WTC11 (cell line): Measurements from ENCODE around the gene ACVR2A. TPM values are rescaled to one million over a fixed set of nuclear protein-coding genes. Genes with fewer than 3 reads are reported as not detected.

ENCODE experiments used
- ATAC-seq: fragments of 200-7000 bp; cut with Tn5 transposase; 2 replicates; pipeline ENCODE4 v1.10.0; 2021; ENCODE audit warnings: mild to moderate bottlenecking, moderate library complexity
- CTCF ChIA-PET: fragments of 300-600 bp; sonication (Branson Sonifier 250); formaldehyde crosslinking; loops from one replicate; lab custom pipeline; 2021; ENCODE audit warnings: antibody characterized with exemption; lab: Charles Lee
- POLR2A ChIA-PET: fragments of 350-600 bp; sonication (Branson Sonifier 250); formaldehyde crosslinking; loops from one replicate; lab custom pipeline; 2021; ENCODE audit warnings: antibody characterized with exemption; lab: Charles Lee
- DNase-seq: peaks from one replicate; pipeline ENCODE4 v3.0.0; 2021; ENCODE audit warnings: low spot score
- H3K27ac Mint-ChIP-seq: 2 replicates; pipeline ENCODE4 v1.8.0; 2021; ENCODE audit warnings: mixed read lengths
- H3K27me3 Mint-ChIP-seq: 2 replicates; pipeline ENCODE4 v1.8.0; 2021; ENCODE audit warnings: low read depth, mild to moderate bottlenecking, moderate library complexity, mixed read lengths
- H3K36me3 Mint-ChIP-seq: 2 replicates; pipeline ENCODE4 v1.8.0; 2021; ENCODE audit warnings: mixed read lengths
- H3K4me1 Mint-ChIP-seq: 2 replicates; pipeline ENCODE4 v1.8.0; 2022; ENCODE audit warnings: mixed read lengths
- H3K4me3 Mint-ChIP-seq: 2 replicates; pipeline ENCODE4 v1.8.0; 2021; ENCODE audit warnings: mild to moderate bottlenecking, moderate library complexity, mixed read lengths
- H3K9me3 Mint-ChIP-seq: 2 replicates; pipeline ENCODE4 v1.8.0; 2021; ENCODE audit warnings: mixed read lengths
- AR ChIP-seq: fragments of 250-450 bp; sonication (Bioruptor Pico); IDR thresholded peaks from 2 replicates; pipeline ENCODE4 v1.9.0; 2021; ENCODE audit warnings: mild to moderate bottlenecking
- CREM ChIP-seq: sonication (generic); formaldehyde crosslinking; IDR thresholded peaks from 2 replicates; pipeline ENCODE4 v1.8.1; 2022; ENCODE audit warnings: mild to moderate bottlenecking, missing genetic modification reagents, moderate library complexity
- E2F1 ChIP-seq: sonication (generic); formaldehyde crosslinking; IDR thresholded peaks from 2 replicates; pipeline ENCODE4 v1.8.0; 2022; ENCODE audit warnings: mild to moderate bottlenecking, missing genetic modification reagents
- FOXK1 ChIP-seq: sonication (generic); formaldehyde crosslinking; IDR thresholded peaks from 2 replicates; pipeline ENCODE4 v1.8.0; 2022; ENCODE audit warnings: mild to moderate bottlenecking, moderate library complexity, missing genetic modification reagents
- GABPB1 ChIP-seq: sonication (generic); formaldehyde crosslinking; IDR thresholded peaks from 2 replicates; pipeline ENCODE4 v1.8.1; 2023; ENCODE audit warnings: mild to moderate bottlenecking, missing genetic modification reagents
- HMGA2 ChIP-seq: fragments of 250-450 bp; sonication (Bioruptor Pico); IDR thresholded peaks from 2 replicates; pipeline ENCODE4 v1.4.0; 2021; ENCODE audit warnings: mild to moderate bottlenecking, moderate library complexity
- IRF1 ChIP-seq: sonication (generic); formaldehyde crosslinking; IDR thresholded peaks from 2 replicates; pipeline ENCODE4 v1.8.0; 2023; ENCODE audit warnings: missing genetic modification reagents
- NFATC4 ChIP-seq: fragments of 250-450 bp; sonication (Bioruptor Pico); IDR thresholded peaks from 2 replicates; pipeline ENCODE4 v1.9.0; 2021; ENCODE audit warnings: mild to moderate bottlenecking
- NR3C1 ChIP-seq: sonication (generic); formaldehyde crosslinking; conservative IDR thresholded peaks from 2 replicates; pipeline ENCODE4 v1.8.1; 2023; ENCODE audit warnings: low read depth, mild to moderate bottlenecking, missing genetic modification reagents
- OVOL2 ChIP-seq: fragments of 250-450 bp; sonication (Bioruptor Pico); IDR thresholded peaks from 2 replicates; pipeline ENCODE4 v1.9.0; 2021; ENCODE audit warnings: mild to moderate bottlenecking, borderline replicate concordance
- SOX15 ChIP-seq: fragments of 250-450 bp; sonication (Bioruptor Pico); IDR thresholded peaks from 2 replicates; pipeline ENCODE4 v1.9.0; 2021; ENCODE audit warnings: mild to moderate bottlenecking
- ZNF138 ChIP-seq: sonication (generic); formaldehyde crosslinking; conservative IDR thresholded peaks from 2 replicates; pipeline ENCODE4 v1.8.1; 2022; ENCODE audit warnings: mild to moderate bottlenecking, moderate library complexity, missing genetic modification reagents
- ZNF281 ChIP-seq: sonication (generic); formaldehyde crosslinking; IDR thresholded peaks from 2 replicates; pipeline ENCODE4 v1.8.0; 2023; ENCODE audit warnings: mild to moderate bottlenecking, missing genetic modification reagents
- total RNA-seq: library from RNA; stranded (reverse); gene quantifications from 3 replicates; pipeline ENCODE4 v1.2.3, GENCODE V29; 2021
- TF ChIP-seq, protein P1 (sequence below): sonication (generic); formaldehyde crosslinking; IDR thresholded peaks from 2 replicates; pipeline ENCODE4 v1.8.0; 2023; ENCODE audit warnings: missing genetic modification reagents, mild to moderate bottlenecking, borderline replicate concordance
- TF ChIP-seq, protein P2 (sequence below): sonication (generic); formaldehyde crosslinking; IDR thresholded peaks from 2 replicates; pipeline ENCODE4 v1.8.1; 2022; ENCODE audit warnings: low read depth, missing genetic modification reagents, borderline replicate concordance

ACVR2A gene
- total RNA-seq, 1 experiment from 2014 or later: 11.7 TPM

- Mint-ChIP-seq H3K27ac (no peak overlapping the region), H3K9me3 (no peaks in the 10 kb centered on the region), H3K4me1 (0 out of 2 replicates have a peak, but pooled peaks cover 5% of the 10 kb centered on the region), H3K36me3 (no peaks in the 10 kb centered on the region), H3K4me3 (no peak overlapping the region), H3K27me3 (no peaks in the 10 kb centered on the region)
- no peak for ATAC-seq
- ChIA-PET CTCF (no interaction called here), POLR2A (no interaction called here)
- no peak for DNase-seq
- TF ChIP-seq, protein P1, sequence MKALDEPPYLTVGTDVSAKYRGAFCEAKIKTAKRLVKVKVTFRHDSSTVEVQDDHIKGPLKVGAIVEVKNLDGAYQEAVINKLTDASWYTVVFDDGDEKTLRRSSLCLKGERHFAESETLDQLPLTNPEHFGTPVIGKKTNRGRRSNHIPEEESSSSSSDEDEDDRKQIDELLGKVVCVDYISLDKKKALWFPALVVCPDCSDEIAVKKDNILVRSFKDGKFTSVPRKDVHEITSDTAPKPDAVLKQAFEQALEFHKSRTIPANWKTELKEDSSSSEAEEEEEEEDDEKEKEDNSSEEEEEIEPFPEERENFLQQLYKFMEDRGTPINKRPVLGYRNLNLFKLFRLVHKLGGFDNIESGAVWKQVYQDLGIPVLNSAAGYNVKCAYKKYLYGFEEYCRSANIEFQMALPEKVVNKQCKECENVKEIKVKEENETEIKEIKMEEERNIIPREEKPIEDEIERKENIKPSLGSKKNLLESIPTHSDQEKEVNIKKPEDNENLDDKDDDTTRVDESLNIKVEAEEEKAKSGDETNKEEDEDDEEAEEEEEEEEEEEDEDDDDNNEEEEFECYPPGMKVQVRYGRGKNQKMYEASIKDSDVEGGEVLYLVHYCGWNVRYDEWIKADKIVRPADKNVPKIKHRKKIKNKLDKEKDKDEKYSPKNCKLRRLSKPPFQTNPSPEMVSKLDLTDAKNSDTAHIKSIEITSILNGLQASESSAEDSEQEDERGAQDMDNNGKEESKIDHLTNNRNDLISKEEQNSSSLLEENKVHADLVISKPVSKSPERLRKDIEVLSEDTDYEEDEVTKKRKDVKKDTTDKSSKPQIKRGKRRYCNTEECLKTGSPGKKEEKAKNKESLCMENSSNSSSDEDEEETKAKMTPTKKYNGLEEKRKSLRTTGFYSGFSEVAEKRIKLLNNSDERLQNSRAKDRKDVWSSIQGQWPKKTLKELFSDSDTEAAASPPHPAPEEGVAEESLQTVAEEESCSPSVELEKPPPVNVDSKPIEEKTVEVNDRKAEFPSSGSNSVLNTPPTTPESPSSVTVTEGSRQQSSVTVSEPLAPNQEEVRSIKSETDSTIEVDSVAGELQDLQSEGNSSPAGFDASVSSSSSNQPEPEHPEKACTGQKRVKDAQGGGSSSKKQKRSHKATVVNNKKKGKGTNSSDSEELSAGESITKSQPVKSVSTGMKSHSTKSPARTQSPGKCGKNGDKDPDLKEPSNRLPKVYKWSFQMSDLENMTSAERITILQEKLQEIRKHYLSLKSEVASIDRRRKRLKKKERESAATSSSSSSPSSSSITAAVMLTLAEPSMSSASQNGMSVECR: no peak
- TF ChIP-seq HMGA2 (no peak), ZNF138 (CRISPR knock-in tag) (no peak), NFATC4 (no peak), AR (CRISPR knock-in tag) (no peak), OVOL2 (no peak), E2F1 (CRISPR knock-in tag) (no peak), IRF1 (CRISPR knock-in tag) (no peak), SOX15 (CRISPR knock-in tag) (no peak), NR3C1 (no peak), GABPB1 (CRISPR knock-in tag) (no peak), CREM (CRISPR knock-in tag) (no peak), FOXK1 (CRISPR knock-in tag) (no peak)
- TF ChIP-seq, protein P2, sequence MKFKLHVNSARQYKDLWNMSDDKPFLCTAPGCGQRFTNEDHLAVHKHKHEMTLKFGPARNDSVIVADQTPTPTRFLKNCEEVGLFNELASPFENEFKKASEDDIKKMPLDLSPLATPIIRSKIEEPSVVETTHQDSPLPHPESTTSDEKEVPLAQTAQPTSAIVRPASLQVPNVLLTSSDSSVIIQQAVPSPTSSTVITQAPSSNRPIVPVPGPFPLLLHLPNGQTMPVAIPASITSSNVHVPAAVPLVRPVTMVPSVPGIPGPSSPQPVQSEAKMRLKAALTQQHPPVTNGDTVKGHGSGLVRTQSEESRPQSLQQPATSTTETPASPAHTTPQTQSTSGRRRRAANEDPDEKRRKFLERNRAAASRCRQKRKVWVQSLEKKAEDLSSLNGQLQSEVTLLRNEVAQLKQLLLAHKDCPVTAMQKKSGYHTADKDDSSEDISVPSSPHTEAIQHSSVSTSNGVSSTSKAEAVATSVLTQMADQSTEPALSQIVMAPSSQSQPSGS (CRISPR knock-in tag): no peak
These were observed 36.3 kb upstream of the ACVR2A start for GRCh38 chr2:147808520-147808919.

DNA sequence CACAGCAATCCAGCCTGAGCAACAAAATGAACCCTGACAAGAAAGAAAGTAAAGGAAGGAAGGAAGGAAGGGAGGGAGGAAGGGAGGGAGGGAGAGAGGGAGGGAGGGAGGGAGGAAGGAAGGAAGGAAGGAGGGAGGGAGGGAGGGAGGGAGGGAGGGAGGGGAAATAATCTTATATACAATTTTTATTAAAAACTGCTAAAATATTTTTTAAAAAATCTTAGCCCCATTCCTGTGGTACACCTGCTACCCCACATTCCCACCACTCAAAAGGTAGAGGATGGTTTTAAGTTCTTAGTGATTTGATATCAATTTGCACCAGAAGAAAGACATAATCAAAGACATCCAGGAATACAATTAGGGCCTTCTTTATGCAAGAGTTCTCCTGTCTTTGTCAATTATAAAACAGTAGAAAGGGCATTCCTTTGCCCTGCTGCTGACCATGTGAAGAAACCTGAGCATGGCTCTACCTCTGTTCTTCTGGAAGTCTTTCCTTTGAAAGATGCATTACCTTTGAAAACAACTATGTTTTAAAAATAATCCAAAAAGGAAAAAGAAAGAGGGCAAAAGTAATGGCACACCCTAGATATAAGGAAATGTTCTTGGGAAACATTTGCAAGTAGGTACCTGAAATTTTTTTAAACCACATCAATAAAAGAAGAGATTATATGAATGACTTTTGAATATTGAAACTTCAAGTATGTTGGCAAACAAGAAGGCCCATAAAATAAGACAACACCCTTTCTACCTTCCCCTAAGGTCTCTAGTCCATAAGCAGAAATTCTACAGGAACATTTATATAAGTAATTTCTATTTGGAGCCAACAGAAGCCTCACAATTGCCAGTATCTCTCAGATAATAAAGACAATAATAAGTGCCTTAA is 33.7 kb upstream of the ACVR2A start:
- Mint-ChIP-seq H3K36me3 (no peaks in the 10 kb centered on the region), H3K27ac (no peak overlapping the region), H3K27me3 (no peaks in the 10 kb centered on the region), H3K4me1 (0 out of 2 replicates have a peak, but pooled peaks cover 5% of the 10 kb centered on the region), H3K4me3 (no peak overlapping the region), H3K9me3 (no peaks in the 10 kb centered on the region)
- ATAC-seq: no peak
- TF ChIP-seq ZNF281 (CRISPR knock-in tag) (no peak), OVOL2 (no peak)
- ChIA-PET POLR2A (no interaction called here), CTCF (no interaction called here)
- no peak for DNase-seq
